ENCODE results near the gene ELL2.

The ELL2 gene

DNA sequence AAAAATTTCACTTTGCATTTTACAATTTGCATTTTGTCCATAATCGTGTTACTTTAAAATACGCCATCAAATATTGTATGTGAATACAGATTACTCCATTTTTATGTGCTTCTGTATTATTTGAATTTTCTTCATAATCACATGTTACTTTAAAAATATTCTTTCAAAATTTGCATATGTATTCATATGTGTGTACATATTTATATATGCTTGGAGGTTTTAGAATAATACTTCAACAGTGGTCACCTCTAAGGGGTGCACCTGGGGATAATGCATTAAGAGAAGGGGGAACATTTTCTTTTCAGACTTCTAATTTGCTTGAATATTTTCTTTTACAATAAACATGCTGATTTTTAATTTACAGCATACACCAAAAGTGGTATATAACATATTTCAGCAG lies 21.9 kb upstream of the ELL2 start:
- no peak overlapping the region for H3K4me3 ChIP-seq
- intact Hi-C loops (cut with DNase I; ENCODE audit: low total_unique reads): no loop called here
- no peaks in the 10 kb centered on the region for H3K27me3 ChIP-seq
- H3K9me3 ChIP-seq: no peaks in the 10 kb centered on the region
- no peak for DNase-seq
- H3K4me1 ChIP-seq: peaks cover 0 to 29% (median 6%) of the 10 kb centered on the region in 4 donors
- TF ChIP-seq CTCF (IDR thresholded peaks at IDR 0.05): no peak
- H3K27ac ChIP-seq: no peak overlapping the region
- no peaks in the 10 kb centered on the region for H3K36me3 ChIP-seq

DNA sequence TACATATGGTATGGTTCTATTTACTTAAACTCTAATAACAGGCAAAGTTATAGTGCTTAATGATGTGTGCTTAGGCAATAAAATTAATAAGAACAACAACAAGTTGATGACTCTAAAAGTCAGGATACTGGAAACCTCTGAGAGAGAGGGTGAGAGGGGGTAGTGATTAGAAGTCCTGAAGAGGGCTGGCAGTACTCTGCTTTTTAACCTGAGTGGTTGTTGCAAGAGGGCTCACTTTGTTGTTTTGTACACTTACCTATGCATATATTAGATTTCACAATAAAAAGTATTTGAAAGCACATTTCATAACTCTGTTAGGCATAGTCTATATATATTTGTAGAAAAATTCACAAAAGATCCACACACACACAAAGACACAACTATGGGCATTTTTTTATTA lies 21.4 kb upstream of the ELL2 start:
- TF ChIP-seq CTCF (IDR thresholded peaks at IDR 0.05): no peak
- Histone ChIP-seq H3K27ac (no peak overlapping the region), H3K9me3 (no peaks in the 10 kb centered on the region), H3K27me3 (no peaks in the 10 kb centered on the region), H3K4me1 (peaks cover 0 to 29% (median 6%) of the 10 kb centered on the region in 4 donors), H3K4me3 (no peak overlapping the region), H3K36me3 (no peaks in the 10 kb centered on the region)
- no peak for DNase-seq
- intact Hi-C loops (cut with DNase I; ENCODE audit: low total_unique reads): no loop called here

DNA sequence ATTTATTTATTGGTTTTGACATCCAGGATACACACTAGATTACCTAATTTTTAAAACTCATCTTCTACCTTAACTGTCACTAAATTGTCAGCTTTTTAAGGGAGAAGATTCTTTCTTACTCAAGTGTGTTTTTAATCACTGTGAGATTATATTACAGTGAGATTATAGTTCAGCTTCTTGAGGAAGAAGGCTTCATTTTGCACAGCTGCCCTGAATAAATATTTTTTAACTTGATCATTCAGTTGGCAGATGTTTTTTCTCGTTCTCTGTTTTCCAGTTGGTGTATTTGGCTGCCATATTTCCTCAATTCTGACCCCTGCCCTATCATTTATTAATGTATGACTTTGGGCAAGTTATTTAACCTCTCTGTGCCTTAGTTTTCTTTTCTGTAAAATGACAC lies 15.0 kb upstream of the ELL2 start:
- H3K4me1 ChIP-seq: peaks cover 0 to 5% (median 0%) of the 10 kb centered on the region in 4 donors
- H3K27ac ChIP-seq: no peak overlapping the region
- DNase-seq: no peak
- H3K36me3 ChIP-seq: no peaks in the 10 kb centered on the region
- intact Hi-C loops (cut with DNase I; ENCODE audit: low total_unique reads): no loop called here
- no peaks in the 10 kb centered on the region for H3K9me3 ChIP-seq
- no peaks in the 10 kb centered on the region for H3K27me3 ChIP-seq
- TF ChIP-seq CTCF (IDR thresholded peaks at IDR 0.05): no peak
- no peak overlapping the region for H3K4me3 ChIP-seq

DNA sequence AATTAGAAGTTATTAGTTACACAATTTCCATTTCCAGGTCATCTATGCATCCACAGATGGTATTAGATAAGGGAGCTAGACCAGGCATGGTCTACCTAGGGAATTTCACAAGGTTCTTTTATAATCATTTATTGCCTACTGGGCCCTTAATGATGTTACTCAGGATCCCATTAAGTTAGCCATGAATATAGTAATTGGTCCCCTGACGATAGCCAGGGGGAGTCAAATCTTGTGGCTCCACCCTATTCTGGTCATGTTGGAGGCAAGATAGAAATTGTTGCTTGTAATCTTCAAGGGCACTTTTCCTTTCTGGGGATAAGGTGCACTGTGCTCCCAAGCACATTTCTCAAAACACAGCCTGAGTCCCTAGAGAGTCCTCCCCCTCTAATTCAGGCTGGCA lies 14.1 kb upstream of the ELL2 start:
- no peaks in the 10 kb centered on the region for H3K36me3 ChIP-seq
- no peak for TF ChIP-seq CTCF (IDR thresholded peaks at IDR 0.05)
- intact Hi-C loops (cut with DNase I; ENCODE audit: low total_unique reads): no loop called here
- no peak overlapping the region for H3K4me3 ChIP-seq
- H3K9me3 ChIP-seq: no peaks in the 10 kb centered on the region
- no peak for DNase-seq
- H3K27me3 ChIP-seq: no peaks in the 10 kb centered on the region
- H3K27ac ChIP-seq: no peak overlapping the region
- H3K4me1 ChIP-seq: peaks cover 0 to 5% (median 0%) of the 10 kb centered on the region in 4 donors

DNA sequence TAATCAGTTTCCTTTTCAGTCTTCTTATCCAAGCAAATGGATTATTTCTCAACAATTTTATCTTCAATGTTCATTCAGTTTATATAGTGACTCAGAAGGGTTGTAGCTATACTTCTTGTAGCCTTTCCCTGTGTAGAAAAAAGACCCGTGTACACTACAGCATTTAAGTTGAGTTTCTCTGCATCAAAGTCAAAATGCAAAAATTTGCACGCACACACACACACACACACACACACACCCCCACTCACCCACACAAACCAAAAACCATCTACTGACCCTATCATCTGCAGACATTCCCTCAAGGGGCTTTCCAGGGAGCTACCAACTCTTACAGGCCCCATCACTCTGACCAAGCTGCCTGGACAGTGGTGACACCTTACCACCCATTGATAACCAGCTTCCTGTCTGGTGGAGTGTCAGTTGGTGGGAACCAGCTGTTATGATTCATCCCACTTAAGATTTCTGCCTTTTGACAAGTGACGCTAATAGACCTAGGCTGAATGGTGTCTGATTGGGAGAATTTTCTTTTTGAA lies 12.2 kb upstream of the ELL2 start:
- H3K36me3 ChIP-seq: no peaks in the 10 kb centered on the region
- DNase-seq: no peak
- TF ChIP-seq CTCF (IDR thresholded peaks at IDR 0.05): no peak
- intact Hi-C loops (cut with DNase I; ENCODE audit: low total_unique reads): no loop called here
- H3K4me3 ChIP-seq: no peak overlapping the region
- H3K27me3 ChIP-seq: no peaks in the 10 kb centered on the region
- peaks cover 0 to 5% (median 0%) of the 10 kb centered on the region in 4 donors for H3K4me1 ChIP-seq
- no peaks in the 10 kb centered on the region for H3K9me3 ChIP-seq
- H3K27ac ChIP-seq: no peak overlapping the region

GRCh38 chr5:95972196-95972595 lies 10.5 kb upstream of the ELL2 start:
- Histone ChIP-seq H3K4me1 (peaks cover 0 to 5% (median 0%) of the 10 kb centered on the region in 4 donors), H3K9me3 (no peaks in the 10 kb centered on the region), H3K4me3 (no peak overlapping the region), H3K27ac (no peak overlapping the region), H3K36me3 (no peaks in the 10 kb centered on the region), H3K27me3 (no peaks in the 10 kb centered on the region)
- intact Hi-C loops (cut with DNase I; ENCODE audit: low total_unique reads): no loop called here
- DNase-seq: no peak
- TF ChIP-seq CTCF (IDR thresholded peaks at IDR 0.05): no peak

Data from tibial artery (tissue), 4 donors.